HG03095 (cell line): Measurements from ENCODE around the gene TRAPPC6A.
"Not testable (repeated sequence)": the region's sequence is repeated elsewhere in the genome, so short reads cannot be mapped to it uniquely, and the experiment has no call there.

Experiments
- ATAC-seq: cut with Tn5 transposase; IDR thresholded peaks from one replicate; pipeline ENCODE4 v1.9.1; 2021; ENCODE audit warnings: moderate library complexity; ENCODE audit not compliant: unreplicated experiment

The TRAPPC6A gene

GRCh38 chr19:45133661-45134060, 44.4 kb downstream of the TRAPPC6A start:
- no peak for ATAC-seq

- ATAC-seq = no peak
Observed at GRCh38 chr19:45130888-45131615, 47.0 kb downstream of the TRAPPC6A start.

- no peak for ATAC-seq
Observed at GRCh38 chr19:45130236-45130635, 47.8 kb downstream of the TRAPPC6A start.

GRCh38 chr19:45128806-45129205, 49.2 kb downstream of the TRAPPC6A start:
- no peak for ATAC-seq

- no peak for ATAC-seq
Observed at GRCh38 chr19:45128146-45128545, 49.9 kb downstream of the TRAPPC6A start.

GRCh38 chr19:45126654-45127053, 51.4 kb downstream of the TRAPPC6A start:
- ATAC-seq = no peak

- no peak for ATAC-seq
Observed at GRCh38 chr19:45125975-45126493, 52.0 kb downstream of the TRAPPC6A start.

- no peak for ATAC-seq
Observed at GRCh38 chr19:45125360-45125759, 52.7 kb downstream of the TRAPPC6A start.

GRCh38 chr19:45124021-45124420, 54.0 kb downstream of the TRAPPC6A start:
- no peak for ATAC-seq

- ATAC-seq = no peak
Observed at GRCh38 chr19:45123440-45123850, 54.6 kb downstream of the TRAPPC6A start.

- no peak for ATAC-seq
Observed at GRCh38 chr19:45122832-45123231, 55.2 kb downstream of the TRAPPC6A start.

GRCh38 chr19:45121827-45122345, 56.2 kb downstream of the TRAPPC6A start:
- no peak for ATAC-seq

GRCh38 chr19:45119582-45119981, 58.5 kb downstream of the TRAPPC6A start:
- no peak for ATAC-seq

- not testable (repeated sequence) for ATAC-seq
Observed at GRCh38 chr19:45118591-45119355, 59.3 kb downstream of the TRAPPC6A start.

- no peak for ATAC-seq
Observed at GRCh38 chr19:45118106-45118505, 59.9 kb downstream of the TRAPPC6A start.

- no peak for ATAC-seq
Observed at GRCh38 chr19:45117671-45118070, 60.4 kb downstream of the TRAPPC6A start.

- no peak for ATAC-seq
Observed at GRCh38 chr19:45117167-45117594, 60.9 kb downstream of the TRAPPC6A start.

- no peak for ATAC-seq
Observed at GRCh38 chr19:45115809-45116615, 62.0 kb downstream of the TRAPPC6A start.

- ATAC-seq = no peak
Observed at GRCh38 chr19:45114116-45114515, 63.9 kb downstream of the TRAPPC6A start.

GRCh38 chr19:45113628-45114027, 64.4 kb downstream of the TRAPPC6A start:
- no peak for ATAC-seq
